HG03521 (cell line): ENCODE data around the gene FOXA3.

Source experiments
- ATAC-seq: cut with Tn5 transposase; IDR thresholded peaks from one replicate; pipeline ENCODE4 v1.9.1; 2021; ENCODE audit warnings: mild to moderate bottlenecking, moderate library complexity; ENCODE audit not compliant: unreplicated experiment

FOXA3 gene

DNA sequence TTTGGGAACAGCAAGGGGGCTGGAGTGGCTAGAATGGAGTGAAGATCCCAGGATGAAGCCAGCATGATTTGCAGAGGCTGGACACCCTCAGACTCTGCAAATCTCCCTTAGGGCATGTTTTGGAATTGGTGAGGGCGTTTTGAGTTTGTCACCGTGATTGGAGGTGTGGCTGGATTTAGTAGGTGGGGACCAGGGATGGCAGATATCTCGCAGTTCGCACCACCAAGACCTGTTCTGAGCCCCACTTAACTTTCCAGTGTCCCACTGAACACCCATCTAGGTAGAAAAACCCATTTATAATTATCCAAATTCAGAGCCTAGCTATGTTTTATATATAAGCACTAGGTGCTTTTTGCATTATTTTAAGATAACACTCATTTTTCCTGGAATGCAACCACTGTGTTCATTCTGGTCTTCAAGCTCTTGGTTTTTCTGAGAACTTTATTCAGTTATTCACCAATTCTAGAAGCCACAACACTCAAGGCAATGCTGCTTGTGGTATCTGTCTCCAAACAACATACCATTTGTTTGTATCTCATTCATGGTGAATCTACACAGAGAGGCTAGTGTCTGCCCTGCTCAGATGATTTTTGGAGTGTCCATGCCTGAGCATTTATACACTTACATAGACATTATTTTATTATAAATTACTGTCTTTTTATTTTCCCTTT, 53.4 kb downstream of the FOXA3 start:
- no peak for ATAC-seq

DNA sequence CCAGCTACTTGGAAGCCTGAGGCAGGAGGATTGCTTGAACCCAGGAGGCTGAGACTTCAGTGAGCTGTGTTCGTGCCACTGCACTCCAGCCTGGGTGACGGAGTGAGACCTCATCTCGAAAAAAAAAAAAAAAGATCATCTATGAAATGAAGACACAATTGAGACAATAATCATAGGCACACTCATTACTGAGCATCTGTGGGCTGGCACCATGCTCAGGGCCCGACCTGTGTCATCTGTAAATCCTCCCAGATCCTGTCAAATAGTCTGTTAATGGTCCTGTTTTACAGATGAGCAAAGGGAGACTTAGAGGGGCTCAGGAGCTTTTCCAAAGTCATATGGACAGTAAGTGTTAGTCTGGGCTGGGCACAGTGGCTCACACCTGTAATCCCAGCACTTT, 54.6 kb downstream of the FOXA3 start:
- ATAC-seq: no peak

DNA sequence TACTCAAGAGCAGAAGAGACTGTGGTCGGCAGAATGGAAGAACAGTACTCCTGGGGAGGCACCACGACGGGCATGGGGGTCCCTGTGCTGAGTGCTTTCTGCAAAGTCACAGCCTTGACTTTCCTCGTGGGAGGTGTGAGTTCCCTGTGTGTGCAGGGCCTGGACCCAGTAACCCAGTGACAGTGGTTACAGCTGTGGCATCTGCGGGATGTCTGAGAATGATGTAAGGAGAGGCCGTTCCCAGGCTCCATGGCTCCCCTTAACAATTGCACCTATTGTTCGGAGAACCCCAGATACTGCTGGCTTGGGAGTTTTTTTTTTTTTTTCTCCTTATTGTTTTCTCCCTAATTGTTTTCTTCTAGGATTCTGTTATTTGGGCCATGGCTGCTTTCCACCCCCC, 55.6 kb downstream of the FOXA3 start:
- no peak for ATAC-seq

DNA sequence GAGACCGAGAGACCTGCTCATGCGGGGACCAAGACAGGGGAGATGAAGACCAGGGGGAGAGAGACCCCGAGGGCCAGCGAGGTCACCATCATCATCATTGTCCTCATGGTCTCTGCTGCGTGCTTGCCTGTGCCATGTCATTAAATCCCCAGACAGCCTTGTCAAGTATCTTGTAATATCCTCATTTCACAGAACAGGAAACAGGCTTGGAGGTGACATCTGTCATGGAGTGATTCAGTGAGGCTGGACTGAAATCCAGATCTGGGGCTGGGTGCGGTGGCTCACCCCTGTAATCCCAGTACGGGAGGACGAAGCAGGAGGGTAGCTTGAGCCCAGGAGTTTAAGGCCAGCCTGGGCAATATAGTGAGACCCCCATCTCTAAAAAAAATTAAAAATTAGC, 56.3 kb downstream of the FOXA3 start:
- ATAC-seq: no peak

DNA sequence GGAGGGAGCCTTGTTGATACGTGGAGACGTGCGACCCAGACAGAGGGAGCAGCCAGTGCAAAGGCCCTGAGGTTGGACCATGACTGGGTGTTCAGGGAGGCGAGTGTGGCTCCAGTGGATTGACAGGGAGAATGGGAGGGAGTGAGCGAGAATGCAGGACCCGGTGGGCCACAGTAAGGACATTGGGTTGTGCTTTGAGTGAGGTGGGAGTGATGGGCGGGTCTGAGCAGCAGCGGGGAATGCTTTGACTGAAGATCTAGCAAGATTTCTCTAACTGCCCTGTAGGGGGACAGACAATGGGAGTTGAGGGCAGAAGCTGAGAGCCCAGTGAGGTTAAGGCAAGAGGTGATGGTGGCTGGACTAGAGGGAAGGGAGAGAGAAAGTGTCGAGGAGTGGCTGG, 58.2 kb downstream of the FOXA3 start:
- no peak for ATAC-seq
